Liver (tissue), 9 donors: ENCODE data around the gene SIGLEC7. TPM values are rescaled to one million over a fixed set of nuclear protein-coding genes. Genes with fewer than 3 reads are reported as not detected.

Experiments
- DNase-seq: peaks from one replicate; pipeline ENCODE4 v3.0.0-alpha.2; 2017; ENCODE audit warnings: low spot score
- H3K27ac ChIP-seq, 2 donors: one replicate each; pipeline ENCODE4 v1.7.0; 2013; ENCODE audit warnings: inconsistent platforms in 2 of 2, low read length in 2 of 2, control low read depth in 1 of 2, low read depth in 1 of 2, mild to moderate bottlenecking in 1 of 2
- H3K27me3 ChIP-seq, 4 donors: one replicate each; pipeline versions ENCODE4 v1.6.1 to v1.7.0; 2013; ENCODE audit warnings: low read length in 3 of 4, inconsistent platforms in 1 of 4, mild to moderate bottlenecking in 1 of 4, moderate library complexity in 1 of 4; ENCODE audit not compliant: control insufficient read depth in 4 of 4, insufficient read depth in 4 of 4
- H3K36me3 ChIP-seq, 4 donors: one replicate each; pipeline versions ENCODE4 v1.6.1 to v1.7.0; 2013; ENCODE audit warnings: low read length in 3 of 4, mild to moderate bottlenecking in 3 of 4, low read depth in 1 of 4, moderate library complexity in 1 of 4; ENCODE audit not compliant: control insufficient read depth in 4 of 4, insufficient read depth in 3 of 4
- H3K4me1 ChIP-seq, 4 donors: one replicate each; pipeline versions ENCODE4 v1.6.1 to v1.7.0; 2013; ENCODE audit warnings: low read length in 3 of 4, mild to moderate bottlenecking in 3 of 4, moderate library complexity in 1 of 4; ENCODE audit not compliant: control insufficient read depth in 4 of 4, insufficient read depth in 4 of 4
- H3K4me3 ChIP-seq, 3 donors: one replicate each; pipeline versions ENCODE4 v1.6.1 to v1.7.0; 2013; ENCODE audit warnings: low read length in 3 of 3, control low read depth in 1 of 3, low read depth in 1 of 3, mild to moderate bottlenecking in 1 of 3
- H3K9ac ChIP-seq, 2 donors: one replicate each; pipeline ENCODE4 v1.7.0; 2013; ENCODE audit warnings: low read length in 2 of 2, mild to moderate bottlenecking in 2 of 2, moderate library complexity in 2 of 2, control low read depth in 1 of 2, low read depth in 1 of 2
- H3K9me3 ChIP-seq, 4 donors: one replicate each; pipeline versions ENCODE4 v1.6.1 to v1.7.0; 2013; ENCODE audit warnings: low read length in 3 of 4; ENCODE audit not compliant: control insufficient read depth in 4 of 4
- ATF3 ChIP-seq: IDR thresholded peaks from 2 replicates; pipeline ENCODE4 v1.6.1; 2016; ENCODE audit warnings: antibody characterized with exemption
- CTCF ChIP-seq: fragments of 150-350 bp; IDR thresholded peaks from 2 replicates; pipeline ENCODE4 v1.5.1; 2017; ENCODE audit warnings: improper control_type of control experiment, low read depth, low read length; ENCODE audit not compliant: missing input control
- EGR1 ChIP-seq, 2 donors: IDR thresholded peaks; 2 replicates each; pipeline ENCODE4 v1.6.1; 2016 to 2018; ENCODE audit warnings: antibody characterized with exemption in 2 of 2, low read depth in 2 of 2
- GABPA ChIP-seq, 2 donors: IDR thresholded peaks in 1 of 2; conservative IDR thresholded peaks in 1 of 2; 2 replicates each; pipeline ENCODE4 v1.6.1; 2016; ENCODE audit warnings: antibody characterized with exemption in 2 of 2, mild to moderate bottlenecking in 1 of 2, moderate library complexity in 1 of 2
- HNF4G ChIP-seq: IDR thresholded peaks from 2 replicates; pipeline ENCODE4 v1.6.1; 2016; ENCODE audit warnings: antibody characterized with exemption
- JUND ChIP-seq, 2 donors: IDR thresholded peaks; 2 replicates each; pipeline ENCODE4 v1.6.1; 2016; ENCODE audit warnings: antibody characterized with exemption in 2 of 2
- MAX ChIP-seq: IDR thresholded peaks from 2 replicates; pipeline ENCODE4 v1.6.1; 2016; ENCODE audit warnings: antibody characterized with exemption
- NR2F2 ChIP-seq: IDR thresholded peaks from 2 replicates; pipeline ENCODE4 v1.6.1; 2016; ENCODE audit warnings: antibody characterized with exemption
- RAD21 ChIP-seq, 2 donors: IDR thresholded peaks; 2 replicates each; pipeline ENCODE4 v1.6.1; 2016; ENCODE audit warnings: antibody characterized with exemption in 2 of 2, mild to moderate bottlenecking in 2 of 2
- SP1 ChIP-seq: IDR thresholded peaks from 2 replicates; pipeline ENCODE4 v1.6.1; 2018; ENCODE audit warnings: antibody characterized with exemption, mild to moderate bottlenecking
- TAF1 ChIP-seq: conservative IDR thresholded peaks from 2 replicates; pipeline ENCODE4 v1.6.1; 2016; ENCODE audit warnings: antibody characterized with exemption, mild to moderate bottlenecking
- ZBTB33 ChIP-seq: IDR thresholded peaks from 2 replicates; pipeline ENCODE4 v1.6.1; 2016; ENCODE audit warnings: antibody characterized with exemption
- WGBS: extraction: QIAGEN DNeasy Blood & Tissue Kit; methylation state at CpG from one replicate; pipeline ENCODE4 v1.1.7; 2013; 5-methylcytosine and 5-hydroxymethylcytosine counted together
- polyA plus RNA-seq, 2 donors: library from polyadenylated mRNA; stranded (reverse) in 1 of 2; unstranded in 1 of 2; fragments of 200-250 nt in 1 of 2; fragments of >200 nt in 1 of 2; fragmentation: Nextera tagmentation in 1 of 2; extraction: Ambion mirVana in 1 of 2; gene quantifications; one replicate each; pipeline versions ENCODE4 v1.2.1 to v1.2.3, GENCODE V29; 2013 to 2015
- total RNA-seq, 2 donors: library from RNA; depleted of rRNA; stranded (reverse); fragments of >200 nt; gene quantifications; one replicate each; pipeline ENCODE4 v1.2.3, GENCODE V29; 2014
- donor health status: healthy.
- donor health status: healthy.
- donor health status: healthy.
- donor health status: healthy.
- donor health status: healthy.

Gene SIGLEC7
- total and polyA plus RNA-seq, 4 donors: 2.7 to 4.8 (median 3.9) TPM

GRCh38 chr19:51101171-51101865, 40.8 kb upstream of the SIGLEC7 start:
- Histone ChIP-seq H3K27ac (no peak overlapping the region), H3K9ac (no peak overlapping the region), H3K36me3 (peaks cover 3 to 18% (median 10%) of the 10 kb centered on the region in 4 donors), H3K9me3 (no peaks in the 10 kb centered on the region), H3K4me3 (no peak overlapping the region), H3K4me1 (peaks cover 0 to 3% (median 0%) of the 10 kb centered on the region in 4 donors), H3K27me3 (no peaks in the 10 kb centered on the region)
- WGBS: 66% methylated on average over 5 of the region's 5 CpGs
- TF ChIP-seq CTCF (no peak), TAF1 (no peak), MAX (no peak)
- DNase-seq: no peak

- WGBS: 96% methylated on average over 7 of the region's 7 CpGs
- H3K27ac ChIP-seq: no peak overlapping the region
- H3K9ac ChIP-seq: no peak overlapping the region
- no peak for DNase-seq
- H3K9me3 ChIP-seq: no peaks in the 10 kb centered on the region
- no peak overlapping the region for H3K4me3 ChIP-seq
- no peak for TF ChIP-seq SP1
- no peak for TF ChIP-seq CTCF
- no peak for TF ChIP-seq EGR1 (IDR thresholded peaks at IDR 0.05; ENCODE audit: low read depth in 2 of 2)
- TF ChIP-seq NR2F2: no peak
- TF ChIP-seq ATF3: no peak
- no peaks in the 10 kb centered on the region for H3K27me3 ChIP-seq
- H3K36me3 ChIP-seq: peaks cover 3 to 15% (median 10%) of the 10 kb centered on the region in 4 donors
- H3K4me1 ChIP-seq: peaks cover 6 to 12% (median 9%) of the 10 kb centered on the region in 4 donors
These were observed 39.1 kb upstream of the SIGLEC7 start for GRCh38 chr19:51102991-51103390.

- Histone ChIP-seq H3K9me3 (no peaks in the 10 kb centered on the region), H3K4me1 (peaks cover 9 to 16% (median 13%) of the 10 kb centered on the region in 4 donors), H3K36me3 (peaks cover 3 to 15% (median 10%) of the 10 kb centered on the region in 4 donors), H3K27me3 (no peaks in the 10 kb centered on the region), H3K9ac (no peak overlapping the region), H3K4me3 (no peak overlapping the region), H3K27ac (no peak overlapping the region)
- WGBS: 90% methylated on average over 49 of the region's 49 CpGs
- no peak for DNase-seq
- TF ChIP-seq MAX (no peak), JUND (IDR thresholded peaks at IDR 0.05) (no peak), TAF1 (no peak), ZBTB33 (no peak), ATF3 (no peak), HNF4G (no peak), RAD21 (IDR thresholded peaks at IDR 0.05) (no peak), GABPA (IDR thresholded peaks at IDR 0.05 in 1 of 2, conservative IDR thresholded peaks at IDR 0.05 in 1 of 2) (no peak)
These were observed 38.2 kb upstream of the SIGLEC7 start for GRCh38 chr19:51103926-51104341.
